ENCODE measurements around the gene APP. TPM values are rescaled to one million over a fixed set of nuclear protein-coding genes. Genes with fewer than 3 reads are reported as not detected.

The APP gene
- total and polyA plus RNA-seq, 10 of the 15 experiments (the other 5 are each of a cell fraction or from before 2014, with no cell fraction given) = 8.8 to 94.9 (median 51.0) TPM

- no peak for TF ChIP-seq NKRF (conservative IDR thresholded peaks at IDR 0.05)
- no peak for TF ChIP-seq SUZ12 (IDR thresholded peaks at IDR 0.05; ENCODE audit: unreplicated experiment)
- TF ChIP-seq SMARCA5 (IDR thresholded peaks at IDR 0.05) = no peak
These were observed 150.1 kb downstream of the APP start (continued) for GRCh38 chr21:26020510-26020909.

- Histone ChIP-seq H2AFZ (ENCODE audit: control insufficient read depth, low read depth, low read length) (no peak overlapping the region), H3K9ac (ENCODE audit: control insufficient read depth, insufficient read depth, low read length) (no peak overlapping the region), H3K4me1 (ENCODE audit: control insufficient read depth, insufficient read depth, low read length) (no peaks in the 10 kb centered on the region), H3K4me2 (ENCODE audit: control insufficient read depth, insufficient read depth) (no peak overlapping the region), H3K9me3 (replicated peaks; ENCODE audit: control insufficient read depth, insufficient read depth, low read length) (no peaks in the 10 kb centered on the region), H3K27me3 (replicated peaks in 1 of 2; ENCODE audit: control insufficient read depth in 2 of 2, insufficient read depth in 2 of 2, low read length in 1 of 2) (no peaks in the 10 kb centered on the region), H3K79me2 (ENCODE audit: control insufficient read depth, insufficient read depth, low read length) (no peaks in the 10 kb centered on the region), H4K20me1 (ENCODE audit: control insufficient read depth, insufficient read depth) (no peaks in the 10 kb centered on the region), H3K27ac (ENCODE audit: control insufficient read depth, insufficient read depth) (no peak overlapping the region), H3K4me3 (no peak overlapping the region), H3K36me3 (ENCODE audit: control insufficient read depth in 2 of 2, insufficient read depth in 2 of 2, low read length in 1 of 2) (no peaks in the 10 kb centered on the region)
- CTCF ChIA-PET = no interaction called here
- WGBS (ENCODE audit: insufficient coverage, insufficient replicate concordance, low lambda C conversion rate, missing lambda C conversion rate) = 22% methylated on average over 4 of the region's 4 CpGs
- POLR2A ChIA-PET = no interaction called here
- no TSS peak for BruUV-seq (replicated peaks)
- SMC1A ChIA-PET (ENCODE audit: uncharacterized antibody, unreplicated experiment) = no interaction called here
- in situ Hi-C loops (cut with MboI) (no loop called here), intact Hi-C loops (cut with micrococcal nuclease; ENCODE audit: unreplicated experiment) (no loop called here)
- RAD21 ChIA-PET (ENCODE audit: unreplicated experiment) = no interaction called here
- DNase-seq (ENCODE audit: low read depth, low spot score) (no peak), FAIRE-seq (no peak), ATAC-seq (no peak)
- TF ChIP-seq BCLAF1 (IDR thresholded peaks at IDR 0.05) = no peak
- no peak for TF ChIP-seq MEF2A (IDR thresholded peaks at IDR 0.05; ENCODE audit: insufficient read depth, low read depth, low read length)
- no peak for TF ChIP-seq CHD2 (IDR thresholded peaks at IDR 0.05; ENCODE audit: borderline replicate concordance, low read depth, low read length)
- TF ChIP-seq KLF5 (IDR thresholded peaks at IDR 0.05; ENCODE audit: partially characterized antibody) = no peak
- TF ChIP-seq IKZF2 (IDR thresholded peaks at IDR 0.05) = no peak
- no peak for TF ChIP-seq BCL11A (IDR thresholded peaks at IDR 0.05; ENCODE audit: low read depth, low read length)
- TF ChIP-seq WRNIP1 (IDR thresholded peaks at IDR 0.05; ENCODE audit: borderline replicate concordance, low read depth, low read length) = no peak
- no peak for TF ChIP-seq DPF2 (IDR thresholded peaks at IDR 0.05)
- no peak for TF ChIP-seq CHD1 (IDR thresholded peaks at IDR 0.05; ENCODE audit: low read depth, low read length)
- TF ChIP-seq NRF1 (conservative IDR thresholded peaks at IDR 0.05; ENCODE audit: low read depth, low read length) = no peak
These were observed 150.5 kb downstream of the APP start for GRCh38 chr21:26020081-26020480.

Data from GM12878 (cell line).